HG02798 (cell line): ENCODE data around the gene VAPA.

Experiments used
- ATAC-seq: cut with Tn5 transposase; IDR thresholded peaks from one replicate; pipeline ENCODE4 v1.9.1; 2021; ENCODE audit warnings: mild to moderate bottlenecking; ENCODE audit not compliant: unreplicated experiment, poor library complexity

VAPA gene

DNA sequence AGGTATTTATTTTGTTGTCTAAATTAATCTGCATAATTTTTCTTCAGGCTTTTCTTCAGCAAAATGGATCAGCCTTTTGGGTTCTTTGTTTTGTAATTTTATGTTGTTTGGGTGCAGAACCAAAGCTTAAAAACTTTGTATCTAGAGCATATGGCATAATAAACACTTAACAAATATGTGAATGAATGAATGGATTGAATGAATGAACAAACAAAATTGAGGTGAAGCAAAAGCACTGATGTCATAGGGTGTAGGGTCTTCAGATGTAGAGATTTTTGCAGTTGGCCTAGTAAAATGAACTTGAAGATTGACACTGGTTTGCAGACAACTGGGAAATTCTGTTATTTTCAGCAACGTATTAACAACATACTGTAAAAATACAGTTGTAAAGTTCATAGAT, 17.3 kb downstream of the VAPA start:
- ATAC-seq, result no peak

DNA sequence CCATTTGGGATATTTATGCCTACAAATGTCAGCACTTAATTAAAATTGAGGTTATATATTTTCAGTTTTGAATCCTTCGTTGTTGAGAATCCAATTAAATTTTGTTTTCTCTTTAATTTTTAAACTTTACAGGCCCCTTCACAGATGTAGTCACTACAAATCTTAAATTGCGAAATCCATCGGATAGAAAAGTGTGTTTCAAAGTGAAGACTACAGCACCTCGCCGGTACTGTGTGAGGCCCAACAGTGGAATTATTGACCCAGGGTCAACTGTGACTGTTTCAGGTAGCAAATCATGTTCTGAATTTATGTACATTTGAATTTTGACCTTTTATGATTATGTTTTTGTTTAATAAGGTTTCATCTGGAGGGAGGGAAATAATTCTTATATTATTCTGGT, 17.9 kb downstream of the VAPA start:
- ATAC-seq, result no peak

DNA sequence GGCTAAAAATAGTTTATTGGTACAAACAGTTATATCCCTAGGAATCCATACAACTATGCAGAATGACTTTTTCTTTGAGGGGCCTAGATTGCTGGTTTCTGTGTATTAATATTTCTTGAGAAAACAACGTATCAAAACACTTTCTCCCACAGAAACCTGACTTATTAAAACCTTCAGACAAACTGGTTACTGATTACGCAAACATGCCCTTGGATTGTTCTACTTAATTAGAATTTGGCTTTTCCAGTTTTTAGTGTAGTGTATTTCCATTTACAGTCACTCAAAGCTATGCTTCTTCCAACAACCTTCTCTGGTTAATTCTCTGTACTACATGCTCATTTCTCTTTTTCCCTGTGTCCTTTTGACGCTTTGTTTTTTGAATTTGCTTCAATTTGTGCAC, 20.0 kb downstream of the VAPA start:
- no peak for ATAC-seq

DNA sequence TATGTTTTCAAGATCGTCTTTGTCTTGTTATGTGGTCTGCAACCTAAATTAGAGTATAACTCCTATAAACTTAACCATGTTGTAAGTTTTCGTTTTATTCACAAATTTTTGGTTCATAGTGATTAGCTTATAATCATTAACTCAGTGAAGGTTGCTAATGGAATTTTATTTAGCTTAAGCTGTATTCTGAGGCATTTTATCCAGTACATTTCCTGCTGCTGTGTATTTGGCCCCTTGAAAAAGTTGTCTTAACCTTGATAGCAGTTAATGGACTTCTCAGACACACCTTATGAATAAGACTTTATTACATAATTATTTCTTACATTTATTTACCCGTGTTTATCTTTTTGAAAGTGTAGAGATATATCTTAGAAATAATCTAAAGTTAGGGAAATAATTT, 20.5 kb downstream of the VAPA start:
- no peak for ATAC-seq

DNA sequence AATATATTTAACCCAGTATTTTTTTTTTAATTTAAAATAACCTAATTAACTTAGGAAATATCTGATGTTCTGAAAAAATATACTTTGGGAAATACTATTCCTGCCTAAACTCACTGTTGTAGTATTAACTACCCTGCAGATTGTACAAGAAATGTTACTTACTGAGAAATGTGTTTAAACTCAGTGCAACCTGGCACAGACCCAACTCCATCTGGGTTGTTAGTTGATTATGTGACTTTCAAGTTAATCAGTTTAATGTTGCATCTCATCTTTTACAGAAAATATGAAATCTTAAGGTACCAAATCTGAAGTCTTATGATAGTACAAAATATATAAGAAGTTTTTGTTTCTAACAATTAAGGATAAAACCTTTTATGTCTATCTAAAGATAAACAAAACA, 27.3 kb downstream of the VAPA start:
- no peak for ATAC-seq

DNA sequence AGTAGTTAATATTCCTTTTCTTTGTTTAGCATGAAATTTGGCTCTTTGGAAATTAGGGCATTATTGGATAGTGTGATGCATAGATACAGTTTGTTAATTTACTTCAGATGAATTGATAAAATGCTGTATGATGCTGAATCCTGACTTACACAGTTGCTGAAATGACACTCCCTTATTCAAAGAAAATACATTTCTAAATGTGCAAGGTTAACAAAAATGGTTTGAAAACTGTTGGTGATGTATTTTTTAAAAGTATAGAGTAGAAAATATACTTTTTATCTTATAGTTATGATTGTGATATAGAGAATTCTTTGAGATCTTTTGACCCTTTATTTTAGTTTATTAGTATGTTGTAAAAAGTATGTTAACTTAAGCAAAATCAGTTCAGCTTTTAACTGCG, 27.8 kb downstream of the VAPA start:
- no peak for ATAC-seq

DNA sequence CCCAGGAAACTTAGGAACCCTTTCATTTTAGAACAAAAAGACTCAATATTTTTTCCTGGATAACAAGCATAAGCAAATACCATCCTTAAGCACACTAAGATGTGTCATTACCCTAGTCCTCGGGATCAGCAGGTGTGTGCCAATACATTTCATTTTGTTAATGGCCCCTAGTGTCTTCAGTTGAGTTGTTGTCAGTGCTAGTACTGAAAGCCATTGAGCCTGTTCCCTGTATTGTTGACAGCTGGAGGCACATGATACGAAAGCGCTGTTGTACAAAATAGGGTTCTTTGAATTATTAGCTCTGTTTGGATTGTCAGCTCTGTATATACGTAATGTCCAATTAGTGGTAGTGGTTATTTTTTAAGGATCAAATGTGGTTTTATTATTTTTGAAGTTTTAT, 29.5 kb downstream of the VAPA start:
- ATAC-seq, result no peak

DNA sequence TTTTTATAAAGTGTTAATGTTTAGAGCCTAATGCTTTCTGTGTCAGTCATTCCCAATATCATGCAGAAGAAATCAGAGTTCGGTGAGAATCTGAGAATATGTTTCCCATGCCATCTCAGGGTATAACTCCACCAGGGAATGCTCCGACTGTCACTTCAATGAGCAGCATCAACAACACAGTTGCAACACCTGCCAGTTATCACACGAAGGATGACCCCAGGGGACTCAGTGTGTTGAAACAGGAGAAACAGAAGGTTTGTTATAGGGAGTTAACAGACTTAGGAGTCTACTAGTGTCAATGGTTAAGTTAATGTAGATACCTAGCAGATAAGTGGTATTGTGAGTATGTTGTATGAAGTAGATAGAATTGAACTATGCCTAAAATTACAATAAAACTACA, 31.0 kb downstream of the VAPA start:
- no peak for ATAC-seq

DNA sequence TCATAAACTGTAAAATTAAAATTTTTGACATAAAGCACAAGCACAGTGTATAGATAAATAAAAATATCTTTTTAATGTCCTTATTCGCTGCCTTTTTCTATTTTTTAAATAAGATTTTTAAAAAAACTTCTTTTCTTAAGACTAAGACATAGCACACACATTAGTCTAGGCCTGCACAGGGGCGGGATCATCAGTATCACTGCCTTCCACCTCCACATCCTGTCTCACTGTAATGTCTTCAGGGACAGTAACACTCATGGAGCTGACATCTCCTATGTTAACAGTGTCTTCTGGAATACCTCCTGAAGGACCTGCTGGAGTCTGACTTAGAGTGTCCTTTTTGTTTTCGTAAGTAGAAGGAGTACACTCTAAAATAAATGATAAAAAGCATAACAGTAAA, 33.0 kb downstream of the VAPA start:
- ATAC-seq, result no peak

DNA sequence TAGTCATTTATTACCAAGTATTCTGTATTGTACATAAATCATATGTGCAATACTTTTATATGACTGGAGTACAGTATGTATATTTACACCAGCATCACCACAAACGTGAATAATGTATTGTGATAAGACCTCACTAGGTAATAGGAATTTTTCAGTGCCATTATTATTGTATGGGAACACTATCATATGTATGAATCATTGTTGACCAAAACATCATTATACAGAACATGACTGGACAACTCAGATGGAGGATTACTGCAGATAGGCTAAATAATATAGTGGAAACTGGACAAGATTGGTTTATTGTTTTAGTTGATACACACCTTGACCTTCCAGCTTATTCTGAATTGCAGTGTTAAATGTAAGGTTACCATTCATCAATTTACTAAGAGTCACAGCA, 33.4 kb downstream of the VAPA start:
- no peak for ATAC-seq

DNA sequence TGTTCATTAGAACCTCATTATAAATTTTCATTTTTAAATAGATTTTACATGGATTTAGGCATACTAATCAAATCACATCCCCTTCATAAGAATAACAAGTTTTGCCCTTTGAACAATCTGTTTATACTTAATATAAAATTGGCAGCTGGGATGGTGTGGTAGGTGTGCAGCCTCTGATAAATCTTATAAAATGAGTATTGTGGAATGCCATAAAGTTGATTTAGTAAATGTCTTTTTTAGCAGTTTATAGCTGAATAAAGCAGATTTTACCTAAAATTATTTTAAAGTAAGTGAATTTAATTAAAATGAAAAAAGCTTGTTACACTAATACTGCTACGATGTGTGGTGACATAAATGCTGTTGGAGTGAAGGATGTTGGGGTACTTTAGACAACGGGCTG, 35.5 kb downstream of the VAPA start:
- ATAC-seq, result no peak

DNA sequence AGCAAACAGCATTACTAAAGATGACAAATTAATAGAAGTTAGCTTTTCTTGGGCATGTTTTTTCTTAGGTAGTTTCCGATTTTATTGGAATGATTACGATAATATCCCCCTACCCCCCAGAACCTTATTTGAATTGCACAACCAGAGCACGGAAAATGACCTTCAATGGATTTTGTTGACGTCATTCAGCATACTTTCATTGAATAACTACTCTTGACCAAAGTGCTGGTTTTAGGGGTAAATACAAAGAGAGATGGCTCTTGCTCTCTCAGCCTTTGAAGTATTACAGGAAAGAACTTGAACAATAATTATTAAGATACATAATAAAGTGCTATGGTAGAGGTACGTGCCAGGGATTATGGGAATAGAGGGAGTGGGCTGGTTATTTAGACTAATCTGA, 36.0 kb downstream of the VAPA start:
- ATAC-seq, result no peak

DNA sequence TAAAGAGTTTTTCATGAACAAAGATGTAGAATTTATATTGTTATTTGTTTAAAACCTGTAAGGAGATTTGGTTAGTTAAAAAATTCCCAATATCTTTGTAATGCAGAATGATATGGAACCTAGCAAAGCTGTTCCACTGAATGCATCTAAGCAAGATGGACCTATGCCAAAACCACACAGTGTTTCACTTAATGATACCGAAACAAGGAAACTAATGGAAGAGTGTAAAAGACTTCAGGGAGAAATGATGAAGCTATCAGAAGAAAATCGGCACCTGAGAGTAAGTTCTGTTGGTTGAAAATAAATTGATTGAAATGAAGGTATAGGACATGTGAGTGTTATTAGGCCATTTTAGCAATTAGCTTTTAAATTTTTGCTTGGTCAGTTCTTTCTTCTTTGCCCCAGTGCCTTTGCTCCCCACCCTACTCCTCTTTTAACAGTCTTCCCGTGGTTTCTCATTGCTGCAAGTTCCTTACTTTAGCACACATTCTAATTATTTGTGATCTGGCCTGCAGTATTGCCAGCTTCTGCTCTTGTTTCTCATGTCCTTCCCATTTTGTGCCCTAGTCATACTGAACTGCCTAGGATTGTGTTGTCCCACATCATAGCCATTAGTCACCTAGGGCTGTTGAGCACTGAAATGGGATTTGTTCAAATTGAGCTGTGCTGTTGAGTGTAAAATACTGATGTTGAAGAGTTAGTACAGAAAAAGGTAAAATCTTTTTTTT, 36.6 kb downstream of the VAPA start:
- ATAC-seq, result no peak

DNA sequence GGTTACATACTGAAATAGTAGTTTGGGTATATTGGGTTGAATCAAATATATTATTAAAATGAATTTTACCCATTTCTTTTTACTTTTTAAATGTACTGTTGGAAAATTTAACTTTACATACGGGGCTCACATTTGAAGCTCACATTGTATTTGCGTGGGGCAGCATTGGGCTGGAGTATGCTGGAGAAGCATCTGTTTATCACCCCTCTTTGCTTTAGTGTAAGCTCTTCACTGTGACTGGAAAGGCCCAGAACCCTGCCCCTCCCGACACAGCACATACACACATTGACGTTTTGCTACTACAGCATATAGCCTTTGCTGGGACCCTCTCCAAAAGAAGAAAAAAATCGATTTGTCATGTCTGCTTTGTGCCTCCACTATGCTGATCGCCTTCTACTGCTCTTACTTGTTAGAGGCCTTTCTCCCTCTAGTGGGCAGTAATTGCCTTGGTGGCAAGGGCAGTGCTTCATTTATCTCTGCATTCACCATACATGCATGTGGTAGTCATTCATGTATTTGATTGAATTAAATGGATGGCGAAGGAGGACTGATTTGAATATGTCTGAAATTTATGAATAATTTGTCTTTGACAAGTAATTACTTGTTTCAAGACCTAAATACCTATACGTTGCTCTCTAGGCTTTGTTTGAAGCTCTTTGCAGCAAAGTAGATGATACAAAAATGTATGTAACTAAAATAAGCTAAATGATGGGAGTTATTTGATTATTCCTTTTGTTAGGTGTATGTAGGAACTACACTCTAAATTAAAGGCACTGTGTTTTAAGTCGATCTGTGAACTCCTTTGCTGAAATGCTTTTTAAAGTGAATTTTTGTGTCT, 37.4 kb downstream of the VAPA start:
- no peak for ATAC-seq

DNA sequence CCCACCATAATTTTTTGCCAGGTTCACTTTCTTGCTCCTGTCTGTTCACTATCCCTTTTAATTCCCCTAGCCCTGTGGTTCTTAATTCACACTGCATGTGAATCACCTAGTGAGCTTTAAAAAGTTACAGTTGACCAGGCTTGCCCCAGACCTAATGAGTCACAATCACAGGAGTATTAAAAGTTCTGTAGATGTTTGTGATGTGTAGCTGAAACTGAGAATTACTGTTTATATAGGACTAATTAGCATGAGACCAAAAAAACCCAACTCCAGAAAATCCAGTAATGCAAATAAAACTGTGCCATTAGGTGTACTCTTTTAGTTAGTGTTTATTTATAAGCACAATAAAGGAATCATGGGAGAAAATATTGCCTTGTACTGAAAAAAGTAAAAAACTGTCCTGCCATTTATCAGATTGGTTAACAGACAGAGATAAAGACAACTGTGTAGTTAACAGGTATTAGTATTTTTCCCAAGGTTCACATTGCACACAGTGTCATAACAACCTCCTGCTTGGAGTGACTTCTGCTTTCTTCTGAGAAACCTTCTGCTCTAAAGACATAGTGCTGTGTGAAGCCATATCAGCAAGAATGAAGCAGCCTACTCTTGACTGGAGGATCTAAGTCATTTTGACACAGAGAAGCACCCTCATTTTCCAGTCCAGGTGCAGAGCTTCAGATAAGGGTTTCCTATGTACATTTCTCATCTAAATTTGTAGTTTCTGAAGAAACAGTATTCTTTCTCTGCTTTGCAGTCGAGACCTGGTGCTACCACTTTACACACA, 39.0 kb downstream of the VAPA start:
- ATAC-seq, result no peak

DNA sequence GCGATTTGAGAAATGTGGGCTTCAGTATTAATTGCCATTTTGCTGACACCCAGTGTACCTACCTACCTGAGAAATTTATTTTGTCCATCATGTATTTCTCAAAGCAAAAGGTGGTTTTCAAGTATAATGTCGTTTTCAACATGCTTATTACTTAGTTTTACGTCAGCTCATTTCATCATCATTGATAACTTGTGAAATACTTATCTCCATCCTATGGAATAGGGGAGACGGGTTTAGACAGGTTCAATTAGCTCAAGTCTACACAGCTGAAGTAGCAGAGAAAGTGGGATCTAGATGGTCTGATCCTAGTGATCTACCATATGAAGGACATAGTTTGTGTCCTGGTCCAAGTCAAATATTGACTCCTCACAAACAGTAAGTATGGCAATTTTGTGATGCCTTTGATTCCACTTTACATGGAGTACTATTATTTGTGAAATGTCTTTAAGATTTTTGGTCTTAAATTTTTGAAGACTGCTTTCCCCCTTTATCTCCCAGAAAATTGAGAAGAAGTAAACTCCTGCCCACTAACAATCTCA, 45.1 kb downstream of the VAPA start:
- no peak for ATAC-seq

DNA sequence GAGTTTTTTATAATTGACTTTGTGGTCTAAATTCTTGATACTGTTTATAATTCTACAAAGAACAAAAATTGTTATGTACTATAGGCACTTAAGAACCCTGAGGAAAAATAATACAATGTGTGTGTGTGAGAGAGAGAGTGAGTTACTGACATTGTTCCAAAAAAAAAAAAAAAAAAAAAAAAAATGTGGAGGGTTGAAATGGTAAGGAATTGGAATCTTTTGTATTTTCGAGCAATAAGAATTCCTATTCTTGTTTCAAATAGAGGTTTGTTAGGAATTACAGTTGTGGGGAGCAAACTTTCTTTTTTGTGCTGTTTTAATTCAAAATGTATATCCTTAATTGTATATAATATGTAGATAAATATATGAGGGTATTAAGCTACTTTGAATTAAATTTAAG, 45.7 kb downstream of the VAPA start:
- no peak for ATAC-seq

DNA sequence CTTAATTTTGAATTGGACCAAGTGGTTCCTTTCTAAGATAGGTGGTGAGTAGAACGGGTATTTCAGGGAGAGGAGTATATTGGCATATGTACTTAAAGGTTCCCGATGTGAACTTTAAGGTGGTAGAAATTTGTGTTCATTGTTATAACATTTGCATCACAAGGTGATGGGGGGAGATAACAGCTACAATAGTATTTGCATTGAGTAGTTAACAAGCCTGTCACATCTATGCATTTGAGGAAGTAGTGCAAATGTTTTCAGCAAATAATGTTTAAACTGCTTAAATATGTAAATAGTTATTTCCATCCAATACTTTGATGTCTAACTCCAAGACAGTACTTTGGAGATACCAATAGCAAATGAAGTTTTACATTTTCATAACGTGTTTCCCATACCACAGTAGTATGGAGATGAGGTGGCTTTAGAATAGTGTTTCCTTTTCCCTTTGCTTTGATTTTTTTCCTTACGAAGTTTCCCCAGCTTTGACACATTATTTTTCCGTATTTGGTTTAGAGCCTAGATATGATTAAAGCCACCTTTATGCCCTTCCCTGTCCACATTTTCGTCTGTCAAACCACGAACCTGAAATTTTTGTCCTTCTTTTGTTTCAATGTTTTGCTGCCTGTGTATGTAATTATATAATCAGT, 46.6 kb downstream of the VAPA start:
- ATAC-seq, result no peak

DNA sequence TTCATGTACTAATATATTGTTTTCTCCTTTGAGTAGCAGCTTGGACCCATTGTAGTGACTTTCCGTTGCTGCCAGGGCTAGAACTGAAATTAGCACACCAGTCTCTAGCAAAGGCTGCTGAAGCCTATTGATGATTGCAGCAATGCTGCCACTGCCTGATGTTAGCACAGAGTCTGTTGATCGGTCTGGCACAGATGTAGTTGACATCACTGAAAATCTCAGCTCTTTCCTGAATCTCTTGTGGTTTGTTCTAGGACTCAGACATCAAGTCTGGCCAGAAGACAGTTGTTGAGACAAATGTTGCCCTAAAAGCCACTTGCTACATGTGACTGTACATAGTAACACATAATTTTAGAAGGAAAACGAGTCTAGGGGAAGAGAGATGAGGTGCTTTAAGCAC, 47.2 kb downstream of the VAPA start:
- no peak for ATAC-seq
